Adrenal gland (tissue), 5 donors: ENCODE data around the gene UBE2R2.
"Not testable (repeated sequence)": the region's sequence is repeated elsewhere in the genome, so short reads cannot be mapped to it uniquely, and the experiment has no call there.

ENCODE experiments used
- CTCF ChIP-seq, 6 experiments: fragments of 450-650 bp in 4 of 6; fragments of 200-600 bp in 2 of 6; sonication (generic) in 1 of 6; IDR thresholded peaks; 1 replicate in 5 of 6; 2 replicates in 1 of 6; pipeline versions ENCODE4 v1.5.1 to v1.8.0; 2016 to 2021; ENCODE audit warnings: antibody characterized with exemption in 6 of 6, mild to moderate bottlenecking in 2 of 6, moderate library complexity in 1 of 6
- POLR2A ChIP-seq, 2 donors: fragments of 450-650 bp; IDR thresholded peaks; one replicate each; pipeline ENCODE4 v1.6.1; 2017; ENCODE audit warnings: antibody characterized with exemption in 2 of 2, mild to moderate bottlenecking in 2 of 2, moderate library complexity in 1 of 2
- donor health status: DM: no; HTN: no; CAD: no.

DNA sequence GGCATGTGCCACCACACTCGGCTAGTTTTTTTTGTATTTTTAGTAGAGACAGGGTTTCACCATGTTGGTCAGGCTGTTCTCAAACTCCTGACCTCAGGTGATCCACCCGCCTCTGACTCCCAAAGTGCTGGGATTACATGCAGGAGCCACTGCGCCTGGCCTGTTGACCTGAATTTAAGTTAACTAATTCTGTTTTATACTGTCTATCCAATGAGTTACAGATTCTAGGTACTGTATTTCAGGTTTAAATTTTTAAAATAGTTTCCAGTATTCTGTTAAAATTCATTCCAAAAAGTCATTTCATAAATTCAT is 30.9 kb downstream of the UBE2R2 start:
- not testable (repeated sequence) for TF ChIP-seq CTCF, POLR2A (IDR thresholded peaks at IDR 0.05)
